Skeletal muscle tissue (tissue), 5 donors: Measurements from ENCODE around the gene CMSS1. TPM values are rescaled to one million over a fixed set of nuclear protein-coding genes. Genes with fewer than 3 reads are reported as not detected.
"Not testable (repeated sequence)": the region's sequence is repeated elsewhere in the genome, so short reads cannot be mapped to it uniquely, and the experiment has no call there.

Source experiments
- H3K27ac ChIP-seq: one replicate; pipeline ENCODE4 v1.7.0; 2013; ENCODE audit warnings: mild to moderate bottlenecking, low read depth, low read length, inconsistent platforms
- H3K27me3 ChIP-seq, 3 donors: one replicate each; pipeline ENCODE4 v1.7.0; 2013; ENCODE audit warnings: low read length in 3 of 3; ENCODE audit not compliant: control insufficient read depth in 3 of 3, insufficient read depth in 3 of 3
- H3K36me3 ChIP-seq, 3 donors: one replicate each; pipeline ENCODE4 v1.7.0; 2013; ENCODE audit warnings: low read length in 3 of 3; ENCODE audit not compliant: control insufficient read depth in 3 of 3, insufficient read depth in 3 of 3
- H3K4me1 ChIP-seq, 3 donors: one replicate each; pipeline ENCODE4 v1.7.0; 2013; ENCODE audit warnings: low read length in 3 of 3, mild to moderate bottlenecking in 3 of 3; ENCODE audit not compliant: control insufficient read depth in 3 of 3, insufficient read depth in 3 of 3
- H3K4me3 ChIP-seq, 3 donors: one replicate each; pipeline ENCODE4 v1.7.0; 2013; ENCODE audit warnings: low read length in 3 of 3
- H3K9ac ChIP-seq, 3 donors: one replicate each; pipeline ENCODE4 v1.7.0; 2013; ENCODE audit warnings: low read length in 3 of 3, mild to moderate bottlenecking in 3 of 3, moderate library complexity in 2 of 3, low read depth in 1 of 3
- H3K9me3 ChIP-seq, 3 donors: one replicate each; pipeline ENCODE4 v1.7.0; 2013; ENCODE audit warnings: low read length in 3 of 3; ENCODE audit not compliant: control insufficient read depth in 3 of 3
- small RNA-seq: library from RNA; depleted of rRNA; stranded (forward); fragments of <200 nt; gene quantifications from one replicate; pipeline ENCODE3, GENCODE V24; 2014
- total RNA-seq: library from RNA; depleted of rRNA; stranded (reverse); fragments of >200 nt; gene quantifications from one replicate; pipeline ENCODE4 v1.2.3, GENCODE V29; 2014
- donor health status: Osteomylitis.

Gene CMSS1
- total RNA-seq, 1 donor from 2014 or later, result 8.4 TPM

GRCh38 chr3:100221159-100221558, 403.5 kb downstream of the CMSS1 start:
- no peaks in the 10 kb centered on the region for H3K36me3 ChIP-seq
- no peaks in the 10 kb centered on the region for H3K9me3 ChIP-seq
- H3K27me3 ChIP-seq, result no peaks in the 10 kb centered on the region
- no peak overlapping the region for H3K27ac ChIP-seq
- no peak overlapping the region for H3K9ac ChIP-seq
- H3K4me1 ChIP-seq, result no peaks in the 10 kb centered on the region
- no peak overlapping the region for H3K4me3 ChIP-seq

- Histone ChIP-seq H3K9me3 (no peaks in the 10 kb centered on the region), H3K4me3 (no peak overlapping the region), H3K36me3 (no peaks in the 10 kb centered on the region), H3K9ac (no peak overlapping the region), H3K4me1 (peaks cover 0 to 10% (median 3%) of the 10 kb centered on the region in 3 donors), H3K27me3 (no peaks in the 10 kb centered on the region), H3K27ac (no peak overlapping the region)
Observed at GRCh38 chr3:100225193-100225592, 407.5 kb downstream of the CMSS1 start.

GRCh38 chr3:100225883-100226282, 408.2 kb downstream of the CMSS1 start:
- no peak overlapping the region for H3K27ac ChIP-seq
- peaks cover 0 to 10% (median 3%) of the 10 kb centered on the region in 3 donors for H3K4me1 ChIP-seq
- no peaks in the 10 kb centered on the region for H3K9me3 ChIP-seq
- H3K9ac ChIP-seq, result no peak overlapping the region
- no peaks in the 10 kb centered on the region for H3K36me3 ChIP-seq
- no peaks in the 10 kb centered on the region for H3K27me3 ChIP-seq
- no peak overlapping the region for H3K4me3 ChIP-seq

DNA sequence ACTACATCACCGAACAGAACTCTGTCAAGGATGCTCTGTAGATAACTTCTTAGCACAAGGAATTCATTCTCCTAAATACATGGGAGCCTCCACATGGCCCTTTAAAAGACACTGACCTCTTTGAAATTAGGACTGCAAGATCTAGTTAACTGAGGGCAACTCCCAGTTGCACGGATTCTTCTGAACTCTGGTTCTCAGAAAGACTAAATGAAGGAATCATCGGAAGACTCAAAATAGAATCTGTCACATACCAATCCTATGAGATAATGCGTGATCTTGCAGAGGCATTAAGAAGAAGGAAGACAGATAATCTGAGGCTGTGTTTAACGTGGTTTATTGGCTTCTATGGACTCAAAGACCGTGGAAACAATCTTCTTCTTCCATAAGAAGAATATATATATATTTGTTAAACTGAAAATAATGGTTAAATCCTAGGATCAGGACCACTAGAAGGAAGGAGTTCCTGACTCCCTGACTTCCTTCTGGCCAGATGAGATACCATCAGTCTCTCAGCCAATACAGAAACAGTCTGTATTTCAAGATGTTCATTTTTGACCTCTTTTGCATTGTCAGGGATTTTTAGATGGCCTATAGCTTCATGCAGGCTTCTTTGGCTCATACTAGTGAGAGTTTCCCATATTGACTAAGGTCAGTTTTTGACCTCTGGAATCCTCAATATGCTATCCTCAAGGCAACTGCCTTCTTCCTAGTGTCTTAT, 409.2 kb downstream of the CMSS1 start:
- Histone ChIP-seq H3K27me3 (no peaks in the 10 kb centered on the region), H3K27ac (peak overlapping the region; percentile 28)

GRCh38 chr3:100227511-100227921, 409.9 kb downstream of the CMSS1 start:
- no peaks in the 10 kb centered on the region for H3K27me3 ChIP-seq
- no peaks in the 10 kb centered on the region for H3K9me3 ChIP-seq
- no peak overlapping the region for H3K9ac ChIP-seq
- no peaks in the 10 kb centered on the region for H3K36me3 ChIP-seq
- peak overlapping the region; percentile 28 for H3K27ac ChIP-seq
- H3K4me1 ChIP-seq, result peaks cover 0 to 10% (median 3%) of the 10 kb centered on the region in 3 donors
- no peak overlapping the region for H3K4me3 ChIP-seq

More for the DNA sequence above, 409.2 kb downstream of the CMSS1 start:
- no peaks in the 10 kb centered on the region for H3K9me3 ChIP-seq
- no peak overlapping the region for H3K9ac ChIP-seq
- H3K4me1 ChIP-seq, result peaks cover 0 to 10% (median 3%) of the 10 kb centered on the region in 3 donors
- no peak overlapping the region for H3K4me3 ChIP-seq
- H3K36me3 ChIP-seq, result no peaks in the 10 kb centered on the region

DNA sequence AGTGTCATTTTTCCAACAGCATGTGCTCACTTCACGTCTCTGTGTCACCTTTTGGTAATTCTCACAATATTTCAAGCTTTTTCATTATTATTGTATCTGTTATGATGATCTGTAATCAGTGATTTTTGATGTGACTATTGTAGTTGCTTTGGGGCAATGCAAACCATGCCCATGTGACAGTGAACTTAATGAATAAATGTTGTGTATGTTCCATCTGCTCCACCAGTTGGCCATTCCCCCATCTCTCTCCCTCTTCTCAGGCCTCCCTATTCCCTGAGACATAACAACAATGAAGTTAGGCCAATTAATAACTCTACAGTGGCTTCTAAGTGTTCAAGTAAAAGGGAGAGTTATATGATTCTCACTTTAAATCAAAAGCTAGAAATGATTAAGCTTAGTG, 410.6 kb downstream of the CMSS1 start:
- Histone ChIP-seq H3K27ac (no peak overlapping the region), H3K27me3 (no peaks in the 10 kb centered on the region), H3K4me3 (no peak overlapping the region), H3K9ac (no peak overlapping the region), H3K4me1 (peaks cover 0 to 10% (median 3%) of the 10 kb centered on the region in 3 donors), H3K36me3 (no peaks in the 10 kb centered on the region), H3K9me3 (no peaks in the 10 kb centered on the region)

GRCh38 chr3:100229188-100229587, 411.5 kb downstream of the CMSS1 start:
- not testable (repeated sequence) for H3K36me3 ChIP-seq, H3K27ac ChIP-seq, H3K9me3 ChIP-seq, H3K4me1 ChIP-seq, H3K9ac ChIP-seq, H3K27me3 ChIP-seq, H3K4me3 ChIP-seq

GRCh38 chr3:100230710-100231109, 413.0 kb downstream of the CMSS1 start:
- Histone ChIP-seq H3K4me1 (peaks cover 0 to 10% (median 3%) of the 10 kb centered on the region in 3 donors), H3K9me3 (no peaks in the 10 kb centered on the region), H3K9ac (no peak overlapping the region), H3K27ac (no peak overlapping the region), H3K27me3 (no peaks in the 10 kb centered on the region), H3K36me3 (no peaks in the 10 kb centered on the region), H3K4me3 (no peak overlapping the region)

Small RNA genes within 50 kb of the gene (small RNA-seq; reads per million reads assigned to genes)
- gene MIR3921, result not detected

Other genes with a start within 250 kb of the CMSS1 start
- 1.6 TPM for gene COL8A1, start 179.3 kb upstream of the CMSS1 start, total RNA-seq